NT2/D1 (cell line): ENCODE measurements around the gene CENPB.

ENCODE experiments used
- YY1 ChIP-seq: IDR thresholded peaks from 2 replicates; pipeline ENCODE4 v1.6.1; 2011; ENCODE audit not compliant: insufficient read length, insufficient read depth
- ZNF274 ChIP-seq: IDR thresholded peaks from 2 replicates; pipeline ENCODE4 v1.6.1; 2011; ENCODE audit warnings: mild to moderate bottlenecking, low read depth, low read length

GRCh38 chr20:3836132-3836531, 49.6 kb upstream of the CENPB start:
- TF ChIP-seq ZNF274 (no peak), YY1 (no peak)
